ENCODE measurements around the gene SEMA3D.

DNA sequence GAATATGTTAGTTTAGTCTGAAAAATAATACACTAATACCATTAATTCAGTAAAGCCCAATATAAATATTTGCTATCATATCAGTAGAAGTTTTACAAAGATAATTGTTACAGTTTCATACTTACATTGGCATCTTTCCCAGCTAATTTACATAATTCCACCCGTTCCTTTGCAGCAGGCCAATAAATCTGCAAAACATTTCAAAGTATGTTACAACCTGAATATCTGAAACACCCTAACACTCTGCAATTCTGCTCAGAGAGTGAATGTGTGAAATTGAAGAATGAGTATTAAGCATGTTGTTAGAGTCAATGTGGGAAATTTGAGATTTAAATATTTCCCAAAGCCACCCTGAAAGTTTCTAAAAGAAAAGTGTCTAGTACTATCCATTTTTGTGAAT lies 105.5 kb downstream of the SEMA3D start:
- TF ChIP-seq CTCF (IDR thresholded peaks at IDR 0.05): no peak
- TF ChIP-seq POLR2AphosphoS5 (IDR thresholded peaks at IDR 0.05): no peak

Data from breast epithelium (tissue), 3 donors.